Activated CD8-positive, alpha-beta memory T cell treated with anti-CD3 and anti-CD28 coated beads, Interleukin-2, amount 50 U/mL, for 1 hour (primary cell): ENCODE data around the gene RRP9.
"Not testable (repeated sequence)": the region's sequence is repeated elsewhere in the genome, so short reads cannot be mapped to it uniquely, and the experiment has no call there.

Experiments
- DNase-seq: peaks from one replicate; pipeline ENCODE4 v3.0.0-alpha.2; 2020; ENCODE audit errors: extremely low read depth

RRP9 gene

DNA sequence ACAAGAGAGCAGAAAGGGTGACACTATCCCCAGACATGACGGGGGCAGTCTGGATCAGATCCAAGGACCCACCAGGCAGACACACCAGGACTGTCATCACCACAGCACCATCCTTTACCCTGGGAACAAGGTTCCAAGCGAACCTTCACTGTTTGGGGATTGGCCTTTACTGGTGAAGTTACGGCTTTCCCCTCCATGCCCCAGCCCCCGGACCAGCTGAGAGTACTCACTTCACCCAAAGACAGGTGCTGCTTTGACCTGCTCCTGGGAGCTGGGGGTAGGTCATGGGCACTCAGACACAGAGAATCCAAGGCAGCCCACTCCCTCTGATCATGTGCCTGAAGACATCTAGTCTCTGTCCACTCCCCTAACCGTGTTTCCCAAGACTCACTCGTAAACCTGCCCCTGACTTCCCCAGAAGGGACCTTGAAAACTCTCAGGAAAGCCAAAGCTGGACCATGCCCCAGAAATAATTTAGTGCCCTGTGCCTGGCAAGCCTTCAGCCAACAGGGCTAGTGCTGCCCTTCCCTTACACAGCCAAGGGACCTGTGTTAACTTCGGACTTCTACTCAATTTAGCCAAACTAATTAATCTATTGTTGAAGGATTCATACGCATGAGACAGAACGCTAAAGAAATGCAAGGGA is 2.8 kb downstream of the RRP9 start:
- DNase-seq: no peak

DNA sequence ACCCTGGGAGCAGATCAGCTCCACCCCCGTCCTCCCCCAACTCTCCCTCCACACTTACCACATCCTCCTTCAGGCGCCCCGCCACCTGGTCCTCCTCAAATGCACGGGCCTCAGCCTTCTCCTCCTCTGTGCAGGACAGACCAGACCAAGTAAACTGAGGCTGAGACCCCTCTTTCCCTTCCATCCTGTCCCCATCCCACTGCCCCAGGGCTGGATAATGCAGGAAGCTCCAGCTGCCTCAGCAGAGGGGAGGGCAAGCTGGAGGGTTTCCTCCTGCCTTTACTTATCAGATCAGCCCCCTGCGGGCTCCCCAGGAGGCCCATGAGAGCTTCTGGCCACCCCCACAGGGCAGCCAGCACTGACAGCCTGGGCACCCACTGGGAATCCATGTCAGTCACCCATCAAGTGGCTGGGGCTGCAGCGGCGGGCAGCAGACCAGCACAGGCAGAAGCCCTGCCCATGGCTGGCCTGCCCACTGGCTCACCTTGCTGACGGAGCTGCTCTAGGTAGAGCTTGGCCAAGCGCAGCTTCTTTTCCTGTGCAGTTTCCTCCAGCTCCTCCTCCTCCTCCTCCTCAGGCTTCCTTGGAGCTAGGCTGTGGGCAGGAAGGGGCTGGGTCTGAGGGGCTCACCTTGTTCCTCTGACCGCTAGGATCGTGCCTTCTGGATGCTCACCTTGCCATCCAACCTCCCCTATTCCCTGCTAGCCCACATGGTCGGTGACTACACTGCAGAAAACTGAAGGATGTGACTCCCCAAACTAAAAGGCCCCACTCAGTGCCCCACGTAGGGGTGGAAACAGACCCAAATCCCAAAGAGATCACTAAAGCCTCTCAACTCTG is 3.9 kb downstream of the RRP9 start:
- DNase-seq: no peak

DNA sequence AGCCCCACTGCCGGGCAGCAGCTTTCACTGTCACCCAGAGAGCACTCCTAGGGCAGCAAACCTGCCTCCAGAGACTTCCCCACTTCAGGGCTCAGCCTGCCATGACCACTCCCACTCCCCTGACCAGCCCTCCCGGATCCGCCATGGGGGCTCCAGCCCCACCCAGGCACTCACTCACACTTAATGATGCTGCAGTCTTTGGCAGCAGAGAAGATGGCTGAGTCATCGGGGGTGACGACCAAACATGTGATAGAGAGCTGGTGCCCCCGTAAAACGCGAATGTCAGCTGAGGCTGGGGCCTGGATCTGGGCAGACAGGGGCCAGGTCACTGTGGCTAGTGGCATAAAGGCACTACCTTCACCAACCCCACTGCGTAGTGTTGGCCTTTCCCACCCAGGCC is 4.7 kb downstream of the RRP9 start:
- DNase-seq: no peak

DNA sequence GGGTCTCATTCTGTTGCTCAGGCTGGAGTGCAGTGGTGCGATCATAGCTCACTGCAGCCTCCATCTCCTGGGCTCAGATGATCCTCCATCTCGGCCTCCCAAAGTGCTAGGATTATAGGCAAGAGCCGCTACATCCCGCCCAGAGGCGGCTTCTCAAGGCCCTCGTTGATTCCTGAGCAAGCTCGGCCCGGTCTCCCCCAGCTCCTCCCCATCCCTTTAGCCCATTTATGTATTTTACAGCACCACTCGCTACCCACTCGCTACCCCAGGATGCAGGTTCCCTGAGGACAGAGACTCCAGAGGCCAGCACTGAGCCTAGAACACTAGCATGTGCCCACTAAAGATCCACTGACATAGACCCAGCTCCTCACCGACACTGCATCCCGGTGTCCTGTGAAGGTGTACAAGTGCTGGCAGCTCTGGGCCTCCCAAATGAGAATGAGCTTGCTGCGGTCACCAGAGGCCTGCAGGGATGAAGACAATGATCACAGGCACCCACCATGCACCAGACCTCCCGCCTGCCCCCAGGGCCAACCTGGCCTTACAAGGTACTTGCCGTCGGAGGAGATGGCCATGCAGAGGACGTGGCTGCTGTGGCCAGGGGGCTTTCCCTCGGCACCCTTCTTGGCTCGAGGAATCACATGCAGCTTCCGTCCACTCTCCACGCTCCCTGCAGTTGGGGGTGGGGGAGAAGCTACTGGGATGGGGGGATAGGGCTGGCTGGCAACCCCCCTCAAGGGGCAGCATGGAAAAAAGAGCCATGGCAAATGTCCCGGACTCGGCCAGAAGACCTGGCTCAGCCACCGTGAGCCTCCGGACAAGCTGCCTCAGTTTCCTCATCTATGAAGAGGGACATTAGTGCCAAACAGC is 5.6 kb downstream of the RRP9 start:
- no peak for DNase-seq

DNA sequence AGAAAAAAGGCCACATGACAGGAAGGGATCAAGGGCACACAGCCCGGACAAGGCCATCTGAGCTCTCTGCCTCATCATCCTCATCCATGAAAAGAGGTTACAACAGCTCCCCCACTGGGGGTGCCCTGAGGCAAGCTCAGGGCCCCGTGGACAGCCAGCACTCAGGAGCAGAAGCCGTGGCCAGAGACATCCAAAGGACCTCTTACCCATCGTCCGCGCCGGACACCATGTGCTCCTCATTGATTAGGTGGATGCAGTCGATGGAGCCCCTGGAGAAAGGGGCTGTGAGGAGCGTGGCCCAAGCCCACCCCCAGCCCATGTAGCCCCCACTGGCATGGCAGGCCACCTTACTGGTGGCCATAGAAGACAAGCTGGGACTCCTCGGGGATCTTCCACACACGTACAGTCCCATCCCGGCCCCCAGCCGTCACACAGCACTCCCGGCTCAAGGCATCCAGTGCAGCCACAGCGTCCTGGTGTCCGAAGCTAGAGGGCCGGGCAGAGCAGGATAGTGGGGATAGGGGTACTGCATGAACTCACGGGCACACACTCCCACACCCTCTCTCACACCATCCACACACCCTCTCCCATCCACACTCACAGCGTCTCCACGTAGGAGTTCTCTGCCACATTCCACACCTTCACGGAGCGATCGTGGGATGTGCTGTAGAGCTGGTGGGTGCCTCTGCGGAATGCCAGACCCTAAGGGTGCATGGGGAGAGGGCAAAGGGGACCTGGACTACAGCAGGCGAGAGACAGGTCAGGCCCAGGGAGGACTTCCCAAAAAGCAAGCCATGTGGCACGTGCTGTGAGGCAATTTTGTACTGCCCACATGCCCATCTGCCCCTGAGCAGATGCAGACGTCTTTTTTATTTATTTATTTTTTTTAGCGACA is 6.5 kb downstream of the RRP9 start:
- DNase-seq: no peak

DNA sequence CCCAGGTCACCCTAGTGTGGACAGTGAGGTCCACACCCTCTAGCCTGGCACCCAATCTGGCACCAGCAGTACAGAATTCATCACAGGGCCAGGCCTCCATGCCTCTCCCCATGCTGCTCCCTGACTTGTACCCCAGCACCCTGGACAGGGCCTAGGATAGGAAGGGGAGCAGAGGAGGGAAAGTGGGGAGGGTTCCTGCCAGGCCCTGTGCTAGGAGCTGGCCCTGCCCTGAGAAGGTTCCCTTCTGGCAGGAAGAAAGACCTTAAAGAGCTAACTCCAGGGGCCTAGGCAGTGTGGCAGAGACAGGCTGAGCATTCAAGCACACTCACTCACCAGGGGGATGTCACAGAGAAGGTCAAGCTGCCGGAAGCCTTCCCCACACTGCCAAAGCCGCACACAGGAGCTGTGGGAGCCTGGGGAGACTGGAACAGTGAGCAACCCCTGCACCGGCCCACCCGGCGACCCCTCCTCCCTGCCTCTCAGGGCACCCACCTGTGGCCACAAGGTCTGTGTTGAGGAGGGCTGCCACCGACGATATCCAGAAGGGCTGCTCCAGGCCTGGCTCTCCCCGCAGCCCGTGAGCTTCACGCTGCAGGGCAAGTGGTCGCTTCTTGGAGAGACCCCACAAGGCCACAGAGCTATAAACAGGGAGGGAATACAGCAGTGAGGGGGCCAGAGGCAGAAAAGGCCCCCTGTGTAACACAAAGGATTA is 7.4 kb downstream of the RRP9 start:
- no peak for DNase-seq

DNA sequence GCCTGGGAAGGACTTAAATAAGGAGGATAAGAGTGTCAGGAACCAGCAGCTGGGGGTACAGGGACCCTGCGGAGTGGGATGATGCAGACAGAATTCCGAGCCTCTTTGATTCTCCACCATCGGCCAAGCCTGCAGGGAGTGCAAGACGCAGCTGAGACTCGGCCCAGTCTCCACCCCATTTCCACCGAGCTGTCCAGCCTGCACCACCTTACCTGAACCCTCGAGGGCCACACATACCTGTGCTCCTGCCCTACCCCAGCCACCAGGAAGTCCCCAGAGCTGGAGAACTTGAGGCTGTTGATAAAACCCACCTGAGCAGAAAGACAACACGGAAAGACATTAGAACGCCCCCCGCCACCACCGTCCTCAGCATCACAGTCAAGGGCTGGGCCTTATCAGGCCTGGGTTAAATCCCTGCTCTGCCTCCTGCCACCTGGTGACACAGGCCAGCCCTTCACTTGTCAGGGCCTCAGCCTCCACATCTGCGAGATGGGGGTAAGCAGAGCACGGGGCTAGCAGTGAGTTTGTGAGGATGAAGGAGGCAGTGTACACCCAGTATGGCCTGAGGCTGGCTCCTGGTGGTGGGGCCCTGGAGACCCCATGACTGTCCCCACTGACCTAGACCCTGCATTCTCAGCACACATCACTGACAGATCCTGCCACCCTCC is 8.1 kb downstream of the RRP9 start:
- no peak for DNase-seq

DNA sequence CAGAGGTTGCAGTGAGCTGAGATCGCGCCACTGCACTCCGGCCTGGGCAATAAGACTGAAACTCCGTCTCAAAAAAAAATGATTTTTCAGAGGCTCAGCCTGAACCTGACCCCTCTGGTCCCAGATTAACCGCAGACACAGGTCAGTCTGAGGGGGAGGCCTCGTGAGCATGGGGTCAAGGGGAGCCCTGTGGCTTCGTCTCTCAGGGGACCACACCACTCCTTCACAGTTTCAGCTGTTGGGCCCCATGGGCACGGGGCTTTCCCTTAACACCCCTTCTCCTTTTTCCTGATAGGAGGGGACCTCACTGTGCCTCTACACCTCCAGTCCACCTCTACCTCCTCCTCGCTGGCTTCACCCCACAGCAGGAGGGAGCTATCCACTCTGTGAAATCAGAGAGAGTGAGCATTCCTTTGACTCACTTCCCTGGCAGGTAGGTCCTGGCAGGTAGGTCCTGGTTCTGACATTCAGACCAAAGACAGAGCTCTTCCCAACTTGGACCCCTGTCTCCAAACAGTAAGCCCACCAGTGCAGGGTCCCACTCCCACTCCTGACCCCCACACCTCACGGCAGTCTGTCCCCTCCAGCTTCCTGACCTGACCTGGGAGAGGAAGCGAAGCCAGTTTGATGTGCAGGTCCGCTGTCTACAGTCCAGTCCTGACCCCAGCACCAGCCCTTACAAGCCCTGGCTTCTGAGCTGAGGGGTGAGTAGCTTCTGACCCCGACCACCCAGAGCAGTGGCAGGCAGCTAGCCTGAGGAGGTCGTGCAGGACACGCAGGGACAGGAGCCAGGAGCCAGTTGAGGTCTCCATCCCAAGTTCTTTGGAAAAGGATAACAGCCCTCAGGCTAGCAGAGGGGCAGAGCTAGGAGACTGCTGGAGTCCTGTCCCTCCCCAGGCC is 9.0 kb downstream of the RRP9 start:
- DNase-seq: no peak

DNA sequence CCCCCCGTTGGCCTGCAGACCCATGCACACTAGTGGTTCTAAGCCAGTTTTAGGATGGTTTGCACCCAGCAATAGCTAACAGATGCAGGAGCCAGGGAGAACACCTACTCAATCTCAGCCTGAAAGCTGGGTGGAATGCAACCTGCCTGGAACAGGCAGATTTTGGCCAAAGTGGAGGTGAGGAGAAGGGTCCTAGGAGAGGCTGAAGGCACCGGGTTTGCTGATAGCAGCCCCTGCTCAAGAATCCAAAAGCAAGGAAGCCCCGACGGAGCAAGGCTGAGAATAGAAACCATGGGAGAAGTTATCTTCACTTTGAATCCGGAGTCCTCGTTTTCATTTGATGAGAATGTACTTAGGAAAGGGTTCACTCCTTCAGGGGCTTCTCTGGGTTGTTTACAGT is 9.9 kb downstream of the RRP9 start:
- DNase-seq: no peak

DNA sequence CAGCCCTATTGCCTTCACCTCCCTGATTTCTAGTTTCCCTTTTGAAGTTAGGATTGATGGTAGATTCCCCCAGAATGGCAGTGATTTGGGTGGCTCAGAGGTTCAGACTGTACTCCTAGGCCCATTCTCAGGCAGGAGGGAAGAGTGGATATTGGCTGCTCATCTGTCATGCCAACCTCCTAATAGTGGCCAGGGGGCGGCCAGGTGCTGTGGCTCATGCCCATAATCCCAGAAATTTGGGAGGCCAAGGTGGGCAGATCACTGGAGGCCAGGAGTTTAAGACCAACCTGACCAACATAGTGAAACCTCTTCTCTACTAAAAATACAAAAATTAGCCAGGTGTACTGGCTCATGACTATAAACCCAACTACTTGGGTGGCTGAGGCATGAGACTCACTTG is 11.3 kb downstream of the RRP9 start:
- no peak for DNase-seq

DNA sequence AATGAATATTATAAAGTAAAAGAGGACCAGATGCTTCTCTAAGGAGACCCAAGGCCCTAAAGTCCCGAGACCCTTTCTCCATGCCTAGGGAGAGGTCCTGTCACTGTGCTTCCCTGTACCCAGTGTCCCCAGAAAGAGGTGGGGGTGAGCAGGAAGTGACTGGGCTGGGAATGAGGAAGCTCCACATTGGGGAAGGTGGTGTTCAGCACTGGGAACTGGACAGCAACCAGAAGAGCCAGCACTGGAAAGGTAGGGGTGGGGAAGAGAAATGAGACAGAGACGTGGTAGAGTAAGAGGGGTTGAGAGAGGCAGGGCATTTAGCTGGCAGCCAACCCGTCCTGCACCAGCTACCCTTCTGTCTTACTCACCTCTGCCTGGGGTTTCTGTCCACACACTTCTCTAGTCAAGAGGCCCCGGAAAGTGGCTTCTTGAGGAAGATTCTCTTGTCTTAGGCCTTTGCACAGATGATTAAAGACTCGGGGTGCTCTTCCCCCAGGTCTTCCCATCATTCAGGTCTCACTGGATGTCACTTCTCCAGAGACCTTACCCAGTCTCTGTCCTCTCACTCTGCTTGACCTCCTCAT is 12.2 kb downstream of the RRP9 start:
- DNase-seq: no peak

DNA sequence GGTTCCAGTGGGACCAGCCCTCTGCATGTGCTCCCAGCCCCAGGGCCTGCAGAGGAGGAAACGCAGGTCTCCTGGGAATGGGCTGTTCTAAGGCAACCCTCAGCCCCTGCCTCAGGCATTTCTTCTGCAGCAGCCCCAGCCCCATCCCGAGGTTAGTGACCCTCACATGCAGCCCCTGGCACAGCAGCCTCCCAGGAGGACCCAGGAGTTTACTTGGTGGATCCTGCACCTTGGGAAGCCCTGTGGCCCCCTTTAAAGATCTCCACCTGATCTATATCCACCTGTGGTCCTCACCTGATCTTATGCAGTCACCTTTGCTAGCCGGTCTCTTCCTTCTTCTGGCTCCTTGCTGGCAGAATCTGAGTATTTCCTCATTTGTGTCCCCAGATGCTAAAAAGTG is 12.7 kb downstream of the RRP9 start:
- not testable (repeated sequence) for DNase-seq

DNA sequence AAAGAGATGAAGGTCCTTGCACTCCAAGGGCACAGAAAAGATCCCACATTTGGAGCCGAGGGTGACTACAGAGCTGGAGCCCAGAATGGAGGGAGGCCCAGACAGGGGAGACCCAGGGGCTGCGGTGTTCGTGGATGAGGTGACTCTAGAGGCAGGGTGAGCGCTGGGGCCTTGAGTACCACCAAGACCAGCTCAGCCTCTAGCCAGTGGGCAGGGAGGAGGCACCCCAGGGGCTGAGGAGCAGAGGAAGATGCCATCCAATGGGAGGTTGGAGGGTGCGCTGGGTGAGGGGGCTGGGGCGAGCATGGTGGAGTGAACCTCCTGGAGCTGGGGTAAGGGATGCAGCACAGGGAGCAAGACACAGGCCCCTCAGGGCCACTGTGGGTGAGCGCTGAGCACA is 13.3 kb downstream of the RRP9 start:
- no peak for DNase-seq

DNA sequence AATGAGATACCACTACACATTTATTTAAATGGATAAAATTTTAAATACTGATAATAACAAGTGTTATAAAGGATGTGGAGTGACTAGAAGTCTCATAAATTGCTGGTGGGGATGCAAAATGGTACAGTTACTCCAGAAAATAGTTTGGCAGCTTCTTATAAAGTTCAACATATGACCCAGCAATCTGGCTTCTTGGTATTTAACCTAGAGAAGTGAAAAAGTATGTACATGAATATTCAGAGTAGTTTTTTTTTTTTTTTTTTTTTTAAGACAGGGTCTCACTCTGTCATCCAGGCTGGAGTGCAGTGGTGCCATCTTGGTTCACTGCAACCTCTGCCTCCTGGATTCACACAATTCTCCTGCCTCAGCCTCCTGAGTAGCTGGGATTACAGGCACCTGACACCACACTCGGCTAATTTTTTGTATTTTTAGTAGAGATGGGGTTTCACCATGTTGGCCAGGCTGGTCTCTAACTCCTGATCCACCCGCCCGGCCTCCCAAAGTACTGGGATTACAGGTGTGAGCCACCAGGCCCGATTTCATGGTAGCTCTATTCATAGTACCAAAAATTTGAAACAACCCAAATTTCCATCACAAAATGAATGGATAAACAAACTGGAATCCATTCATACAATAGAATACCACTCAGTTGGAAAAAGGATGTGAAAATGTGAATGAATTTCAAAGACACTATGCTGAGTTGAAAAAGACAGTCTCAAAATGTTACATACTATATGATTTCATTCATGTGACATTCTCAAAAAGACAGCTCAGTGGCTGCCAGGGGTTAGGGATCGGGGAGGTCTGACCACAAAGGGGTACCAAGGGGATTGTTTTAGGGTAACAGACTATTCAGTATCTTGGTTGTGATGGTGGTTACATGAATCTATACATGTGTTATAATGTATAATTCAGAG is 14.4 kb downstream of the RRP9 start:
- DNase-seq: no peak

DNA sequence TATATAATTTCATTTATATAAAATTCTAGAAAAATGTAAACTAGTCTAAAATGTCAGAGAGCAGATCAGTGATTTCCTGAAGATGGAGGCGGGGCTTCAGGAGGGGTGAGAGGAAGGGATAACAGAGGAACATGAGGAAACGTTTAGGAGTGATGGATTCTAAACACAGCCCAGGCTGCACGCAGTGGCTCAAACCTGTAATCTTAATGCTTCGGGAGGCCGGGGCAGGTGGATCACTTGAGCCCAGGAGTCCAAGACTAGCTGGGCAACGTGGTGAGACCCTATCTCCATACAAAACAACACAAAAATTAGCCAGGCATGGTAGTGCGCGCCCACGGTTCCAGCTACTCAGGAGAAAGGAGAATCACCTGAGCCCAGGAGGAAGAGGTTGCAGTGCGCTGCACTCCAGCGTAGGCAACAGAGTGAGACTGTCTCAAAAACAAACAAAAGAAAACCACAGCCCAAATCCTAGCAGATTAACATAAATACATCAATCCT is 20.6 kb downstream of the RRP9 start:
- DNase-seq: no peak

DNA sequence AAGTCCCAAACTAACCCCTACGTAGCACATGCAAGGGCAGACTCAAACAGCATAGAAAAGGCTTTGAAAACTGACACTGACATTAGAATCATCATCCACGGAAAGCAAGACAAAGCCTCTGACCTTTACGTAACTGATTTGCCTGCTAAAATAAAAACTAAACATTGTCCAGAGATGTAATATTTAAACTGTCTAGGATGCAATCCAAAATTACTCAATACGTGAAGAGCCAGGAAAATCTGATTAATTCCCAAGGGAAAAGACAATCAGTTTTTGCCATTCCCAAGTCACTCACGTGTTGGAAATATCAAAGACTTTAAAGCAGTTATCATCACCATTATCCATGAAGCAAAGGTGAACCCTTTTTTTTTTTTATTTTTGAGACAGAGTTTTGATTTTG is 25.3 kb downstream of the RRP9 start:
- no peak for DNase-seq

DNA sequence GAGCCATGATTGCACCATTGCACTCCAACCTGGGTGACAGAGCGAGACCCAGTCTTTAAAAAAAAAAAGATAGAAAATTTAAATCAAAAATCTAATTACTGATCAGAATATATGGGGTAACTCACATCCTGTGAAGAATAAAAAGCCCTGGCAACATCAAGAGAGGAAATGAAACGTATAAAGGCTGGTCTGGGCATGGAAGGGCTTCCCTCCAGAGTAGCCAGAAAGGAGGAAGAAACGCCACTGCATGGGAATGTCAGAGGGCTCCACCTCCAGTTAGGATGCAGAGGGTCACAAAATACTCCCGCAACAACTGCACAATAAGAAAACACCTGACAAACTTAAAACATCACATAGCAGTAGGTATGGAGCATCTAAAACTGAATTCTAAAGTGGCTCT is 33.7 kb downstream of the RRP9 start:
- DNase-seq: no peak
